GM18499 (cell line): ENCODE data around the gene DNAJC6.
"Not testable (repeated sequence)": the region's sequence is repeated elsewhere in the genome, so short reads cannot be mapped to it uniquely, and the experiment has no call there.

ENCODE experiments used
- ATAC-seq: cut with Tn5 transposase; IDR thresholded peaks from one replicate; pipeline ENCODE4 v1.9.1; 2021; ENCODE audit warnings: moderate number of reproducible peaks; ENCODE audit not compliant: insufficient read depth, unreplicated experiment

Gene DNAJC6

DNA sequence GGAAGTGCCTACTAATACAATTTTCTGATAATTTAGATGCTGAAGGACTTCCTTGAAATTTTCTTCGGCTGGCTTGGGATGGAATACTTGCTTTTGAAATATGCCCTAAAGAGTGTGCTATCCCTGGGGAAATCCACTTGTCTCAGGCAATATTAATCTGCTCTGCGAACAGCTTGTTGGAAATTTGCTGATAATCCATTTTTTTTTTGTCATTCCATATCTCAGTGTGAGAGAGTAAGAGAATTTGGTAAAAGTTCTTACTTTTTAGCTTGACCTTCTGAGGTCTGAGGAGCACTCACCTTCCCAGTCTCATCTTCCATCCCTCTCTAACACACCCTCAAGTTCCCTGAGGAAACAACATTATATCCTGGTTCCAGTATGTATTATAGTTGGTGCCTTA is 36.8 kb downstream of the DNAJC6 start:
- no peak for ATAC-seq

DNA sequence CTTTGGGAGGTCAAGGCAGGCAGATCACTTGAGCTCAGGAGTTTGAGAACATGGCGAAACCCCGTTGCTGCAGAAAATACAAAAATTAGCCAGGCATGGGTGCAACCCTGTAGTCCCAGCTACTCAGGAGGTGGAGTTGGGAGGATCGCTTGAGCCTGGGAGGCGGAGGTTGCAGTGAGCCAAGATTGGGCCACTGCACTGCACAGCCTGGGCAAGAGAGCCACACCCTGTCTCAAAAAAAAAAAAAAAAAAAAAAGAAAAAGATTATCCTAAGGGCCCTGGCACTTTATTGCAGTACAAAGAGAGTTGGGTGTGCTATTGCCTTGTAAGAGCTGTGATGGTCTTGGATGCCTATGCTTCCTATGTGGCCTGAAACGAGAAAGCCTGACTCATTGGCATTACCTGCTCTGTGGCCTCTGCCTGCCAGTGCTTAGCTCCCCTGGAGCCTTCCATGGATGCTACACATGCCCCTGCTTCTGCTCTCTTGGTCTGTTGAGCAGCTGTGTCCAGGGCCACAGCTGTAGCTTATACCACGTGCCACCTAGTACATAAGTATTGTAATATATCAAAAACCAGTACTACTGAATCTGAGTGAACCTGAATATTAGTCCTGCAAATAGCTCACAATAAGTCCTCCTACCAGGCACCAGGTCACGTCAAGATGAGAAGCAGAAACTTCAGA is 45.8 kb downstream of the DNAJC6 start:
- ATAC-seq, result no peak

- ATAC-seq, result no peak
Observed at GRCh38 chr1:65357291-65357960, 48.1 kb downstream of the DNAJC6 start.

DNA sequence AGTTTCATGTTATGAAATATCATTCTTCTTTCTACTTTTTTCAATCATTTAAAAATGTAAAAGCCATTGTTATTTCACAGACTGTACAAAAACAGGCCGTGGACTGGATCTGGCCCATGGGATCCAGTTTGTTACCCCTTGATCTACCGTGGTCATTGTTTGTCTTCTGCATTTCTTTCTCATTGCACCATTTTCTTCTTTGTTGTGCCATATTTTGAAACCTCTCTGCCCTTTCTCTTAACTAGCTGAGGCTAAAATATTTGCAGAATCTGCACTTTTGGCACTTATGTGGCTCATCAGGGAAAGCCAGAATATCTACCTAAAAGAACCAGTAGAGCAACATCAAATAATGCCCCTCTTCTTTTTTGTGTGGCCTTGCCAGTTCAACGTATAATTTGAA is 50.5 kb downstream of the DNAJC6 start:
- no peak for ATAC-seq

- ATAC-seq, result no peak
Observed at GRCh38 chr1:65360648-65361047, 51.3 kb downstream of the DNAJC6 start.

- no peak for ATAC-seq
Observed at GRCh38 chr1:65362545-65362944, 53.2 kb downstream of the DNAJC6 start.

GRCh38 chr1:65363484-65363883 is 54.1 kb downstream of the DNAJC6 start:
- ATAC-seq, result no peak

DNA sequence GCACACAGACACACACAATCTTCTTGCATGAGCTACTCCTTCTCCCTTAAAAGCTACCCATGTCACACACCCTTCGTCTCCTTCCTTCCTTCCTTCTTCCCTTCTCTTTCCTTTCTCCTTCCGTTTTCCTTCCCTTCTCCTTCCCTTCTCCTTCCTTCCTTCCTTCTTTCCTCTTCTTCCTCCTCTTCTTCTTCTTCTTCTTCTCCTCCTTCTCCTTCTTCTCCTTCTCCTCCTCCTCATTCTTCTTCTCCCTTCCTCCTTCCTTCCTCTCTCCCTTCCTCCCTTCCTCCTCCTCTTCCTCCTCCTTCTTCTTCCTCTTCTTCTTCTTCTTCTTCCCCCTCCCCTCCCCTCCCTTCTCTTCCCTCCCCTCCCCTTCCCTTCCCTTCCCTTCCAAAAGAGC is 59.1 kb downstream of the DNAJC6 start:
- ATAC-seq, result no peak

DNA sequence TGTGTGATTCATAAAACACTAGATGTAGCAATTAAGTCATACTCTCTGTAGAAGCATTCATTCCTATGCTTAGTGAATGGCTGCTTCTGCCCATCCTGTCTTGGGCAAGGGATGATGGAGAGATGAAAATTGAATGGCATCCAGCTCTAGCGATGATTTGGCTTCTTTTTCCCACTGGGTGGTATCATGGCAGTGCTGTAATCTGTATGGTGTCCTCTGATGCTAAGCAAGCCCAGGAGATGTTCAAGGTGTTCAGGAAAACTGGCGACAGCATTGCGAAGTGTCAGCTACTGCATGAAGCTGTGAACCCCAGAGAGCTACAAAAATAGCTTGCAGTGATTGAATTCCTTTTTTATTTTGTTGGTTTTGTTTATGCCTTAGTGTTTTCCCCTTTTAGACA is 62.2 kb downstream of the DNAJC6 start:
- ATAC-seq, result no peak

DNA sequence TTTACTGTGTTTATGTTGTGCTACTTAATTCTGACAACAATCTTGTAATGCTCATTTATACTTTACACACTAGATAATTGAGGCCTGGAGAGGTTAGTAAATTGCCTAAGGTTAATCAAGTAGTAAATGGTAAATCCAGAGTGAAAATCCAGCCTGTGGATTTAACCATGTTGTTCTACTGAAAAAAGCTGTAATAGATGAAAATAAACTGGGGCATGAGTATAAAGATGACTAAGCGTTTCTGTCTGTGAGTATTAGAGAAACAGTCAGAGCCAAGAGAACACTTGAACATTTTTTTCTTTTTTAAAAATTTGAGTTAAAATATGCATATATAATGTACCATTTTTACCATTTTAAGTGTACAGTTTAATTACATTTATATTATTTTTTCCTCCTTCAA is 63.2 kb downstream of the DNAJC6 start:
- no peak for ATAC-seq

GRCh38 chr1:65377496-65378246 is 68.3 kb downstream of the DNAJC6 start:
- no peak for ATAC-seq

DNA sequence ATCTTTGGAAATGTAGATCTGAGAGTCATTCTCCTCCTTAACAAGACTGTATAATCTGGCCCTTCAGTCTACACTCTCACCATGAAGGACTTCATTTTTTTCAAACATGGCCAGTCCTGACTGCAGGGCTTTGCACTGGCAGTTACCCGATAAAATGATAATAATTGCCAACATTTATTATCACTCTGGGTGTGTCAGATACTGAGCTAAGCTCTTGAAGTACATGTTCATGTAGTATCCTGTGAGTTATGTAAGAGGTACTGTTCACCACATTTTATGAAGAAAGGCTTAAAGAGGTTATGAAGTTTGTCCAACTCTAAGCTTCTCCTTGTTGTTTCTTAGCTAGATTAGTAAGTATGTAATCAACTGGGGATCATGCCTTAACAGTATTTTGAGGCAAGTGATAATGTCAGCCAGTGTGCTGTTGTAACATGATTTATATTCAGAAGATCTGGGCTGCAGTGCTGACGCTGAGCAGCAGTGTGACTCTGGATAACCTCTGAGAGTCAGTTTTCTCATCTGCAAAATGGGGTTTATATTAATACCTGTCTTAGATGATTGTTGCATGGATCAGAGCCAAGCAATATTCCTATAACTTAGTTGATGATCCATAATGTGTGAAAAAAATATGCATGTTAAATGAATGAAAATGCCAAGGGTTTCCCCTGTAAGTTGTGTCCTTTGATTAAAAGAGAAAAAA is 69.1 kb downstream of the DNAJC6 start:
- no peak for ATAC-seq

DNA sequence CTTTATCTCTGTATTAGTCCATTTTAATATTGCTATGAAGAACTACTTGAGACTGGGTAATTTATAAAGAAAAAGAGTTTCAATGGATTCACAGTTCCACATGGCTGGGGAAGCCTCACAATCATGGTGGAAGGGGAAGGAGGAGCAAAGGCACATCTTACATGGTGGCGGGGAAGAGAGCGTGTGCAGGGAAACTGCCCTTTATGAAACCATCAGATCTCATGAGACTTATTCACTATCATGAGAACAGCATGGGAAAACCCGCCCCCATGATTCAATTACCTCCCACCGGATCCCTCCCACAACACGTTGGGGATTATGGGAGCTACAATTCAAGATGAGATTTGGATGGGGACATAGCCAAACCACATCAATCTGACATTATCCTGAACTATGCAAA is 75.1 kb downstream of the DNAJC6 start:
- ATAC-seq, result not testable (repeated sequence)

- no peak for ATAC-seq
Observed at GRCh38 chr1:65386439-65386838, 77.1 kb downstream of the DNAJC6 start.

- no peak for ATAC-seq
Observed at GRCh38 chr1:65387821-65388220, 78.5 kb downstream of the DNAJC6 start.

GRCh38 chr1:65388908-65389695 is 79.8 kb downstream of the DNAJC6 start:
- no peak for ATAC-seq

GRCh38 chr1:65392497-65392896 is 83.2 kb downstream of the DNAJC6 start:
- no peak for ATAC-seq

GRCh38 chr1:65393347-65393746 is 84.0 kb downstream of the DNAJC6 start:
- ATAC-seq, result peak; percentile 99

GRCh38 chr1:65393928-65394327 is 84.6 kb downstream of the DNAJC6 start:
- no peak for ATAC-seq
